HepG2 (cell line): ENCODE data around the gene MATN1.

Source experiments
- GABPB1 ChIP-seq: IDR thresholded peaks from 2 replicates; pipeline ENCODE4 v1.6.1; 2016; ENCODE audit warnings: mild to moderate bottlenecking, missing genetic modification reagents, moderate library complexity, missing compliant biosample characterization
- HNF4G ChIP-seq, 2 experiments: sonication (generic) in 1 of 2; formaldehyde crosslinking in 1 of 2; IDR thresholded peaks; 2 replicates each; pipeline versions ENCODE4 v1.4.0 to v1.6.1; 2011 to 2020; ENCODE audit warnings: borderline replicate concordance in 2 of 2, low read depth in 2 of 2, mild to moderate bottlenecking in 2 of 2, low read length in 1 of 2, missing genetic modification reagents in 1 of 2, moderate library complexity in 1 of 2
- KDM2A ChIP-seq: sonication (generic); formaldehyde crosslinking; IDR thresholded peaks from 2 replicates; pipeline ENCODE4 v1.4.0; 2020; ENCODE audit warnings: low read depth, missing genetic modification reagents, borderline replicate concordance
- NR2F1 ChIP-seq, 2 experiments: fragments of 450-650 bp in 1 of 2; formaldehyde crosslinking in 1 of 2; IDR thresholded peaks; 2 replicates each; pipeline versions ENCODE4 v1.5.0 to v1.6.1; 2016 to 2020; ENCODE audit warnings: mild to moderate bottlenecking in 1 of 2, missing compliant biosample characterization in 1 of 2, missing genetic modification reagents in 1 of 2, moderate library complexity in 1 of 2
- POLR2AphosphoS5 ChIP-seq: IDR thresholded peaks from 2 replicates; pipeline ENCODE4 v1.6.1; 2012; ENCODE audit warnings: low read depth, low read length
- XRCC5 ChIP-seq: fragments of 200-400 bp; formaldehyde crosslinking; optimal IDR thresholded peaks from 2 replicates; pipeline ENCODE3; 2017; ENCODE audit warnings: mild to moderate bottlenecking, low read length
- ZFX ChIP-seq: sonication (generic); formaldehyde crosslinking; IDR thresholded peaks from 2 replicates; pipeline ENCODE4 v1.4.0; 2020; ENCODE audit warnings: mild to moderate bottlenecking, low read depth, missing genetic modification reagents, moderate library complexity
- ZNF383 ChIP-seq: sonication (generic); formaldehyde crosslinking; IDR thresholded peaks from 2 replicates; pipeline ENCODE4 v1.4.0; 2020; ENCODE audit warnings: missing genetic modification reagents, mild to moderate bottlenecking, borderline replicate concordance
- ZNF431 ChIP-seq: sonication (generic); formaldehyde crosslinking; IDR thresholded peaks from 2 replicates; pipeline ENCODE4 v1.9.0; 2022; ENCODE audit warnings: missing genetic modification reagents, low read depth, mild to moderate bottlenecking, borderline replicate concordance
- TF ChIP-seq, protein P1 (sequence below): sonication (generic); formaldehyde crosslinking; IDR thresholded peaks from 2 replicates; pipeline ENCODE4 v1.5.0; 2020; ENCODE audit warnings: mild to moderate bottlenecking, missing genetic modification reagents, moderate library complexity
- TF ChIP-seq, protein P2 (sequence below): sonication (generic); formaldehyde crosslinking; IDR thresholded peaks from 2 replicates; pipeline ENCODE4 v1.8.1; 2023; ENCODE audit warnings: missing genetic modification reagents, inconsistent platforms, borderline replicate concordance

DNA sequence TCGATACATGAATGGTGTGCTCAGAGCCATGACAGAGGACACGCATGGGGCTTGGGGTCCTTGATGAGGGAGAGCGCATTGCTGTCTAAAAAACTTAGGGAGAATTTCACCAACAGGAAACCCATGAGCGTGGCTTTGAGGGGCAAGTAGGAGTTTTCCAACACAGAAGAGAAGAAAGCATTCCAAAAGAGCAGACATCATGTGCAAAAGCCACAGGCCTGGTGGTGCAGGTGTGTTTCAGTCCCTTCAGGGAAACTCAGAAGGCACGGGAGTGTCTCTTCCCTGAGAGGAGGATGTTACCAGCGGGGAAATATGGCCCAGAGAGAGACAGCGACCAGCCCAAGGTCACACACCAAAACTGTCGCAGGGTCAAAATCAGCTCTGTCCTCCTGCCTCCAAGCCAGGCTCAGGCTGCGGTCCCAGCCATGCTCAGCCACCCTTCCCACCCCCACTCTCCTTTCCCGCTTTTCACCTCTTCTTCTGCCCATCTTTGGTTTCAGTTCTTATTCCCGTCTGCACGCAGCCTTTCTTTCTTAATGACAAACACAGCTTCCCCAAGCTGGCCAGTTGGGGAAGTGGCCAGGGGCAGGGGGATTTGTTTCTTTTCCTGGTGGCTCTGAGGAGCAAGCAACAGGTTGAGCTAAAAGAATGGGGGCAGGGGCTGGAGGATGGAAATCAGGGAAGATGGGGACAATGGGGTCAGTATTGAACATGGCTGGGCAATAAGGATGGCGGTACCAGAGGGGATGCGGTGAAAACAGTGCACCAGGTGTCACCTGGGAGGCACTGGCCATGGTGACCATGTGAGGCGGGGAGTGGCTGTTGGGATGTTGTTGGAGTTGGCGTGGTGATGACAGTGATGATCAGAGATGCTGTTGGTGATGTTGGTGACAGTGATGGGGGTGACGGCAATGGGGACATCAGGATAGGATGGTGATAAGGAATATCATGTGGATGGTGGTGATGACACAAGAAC is 23.9 kb upstream of the MATN1 start:
- TF ChIP-seq XRCC5 (no peak), ZNF431 (CRISPR knock-in tag) (no peak), ZFX (no peak), ZNF383 (CRISPR knock-in tag) (no peak), NR2F1 (CRISPR knock-in tag; IDR thresholded peaks at IDR 0.05) (no peak), GABPB1 (no peak), KDM2A (no peak), HNF4G (IDR thresholded peaks at IDR 0.05; ENCODE audit: borderline replicate concordance, low read depth, low read length) (no peak), HNF4G (CRISPR knock-in tag; IDR thresholded peaks at IDR 0.05; ENCODE audit: borderline replicate concordance, low read depth) (no peak), POLR2AphosphoS5 (no peak)
- TF ChIP-seq, protein P1, sequence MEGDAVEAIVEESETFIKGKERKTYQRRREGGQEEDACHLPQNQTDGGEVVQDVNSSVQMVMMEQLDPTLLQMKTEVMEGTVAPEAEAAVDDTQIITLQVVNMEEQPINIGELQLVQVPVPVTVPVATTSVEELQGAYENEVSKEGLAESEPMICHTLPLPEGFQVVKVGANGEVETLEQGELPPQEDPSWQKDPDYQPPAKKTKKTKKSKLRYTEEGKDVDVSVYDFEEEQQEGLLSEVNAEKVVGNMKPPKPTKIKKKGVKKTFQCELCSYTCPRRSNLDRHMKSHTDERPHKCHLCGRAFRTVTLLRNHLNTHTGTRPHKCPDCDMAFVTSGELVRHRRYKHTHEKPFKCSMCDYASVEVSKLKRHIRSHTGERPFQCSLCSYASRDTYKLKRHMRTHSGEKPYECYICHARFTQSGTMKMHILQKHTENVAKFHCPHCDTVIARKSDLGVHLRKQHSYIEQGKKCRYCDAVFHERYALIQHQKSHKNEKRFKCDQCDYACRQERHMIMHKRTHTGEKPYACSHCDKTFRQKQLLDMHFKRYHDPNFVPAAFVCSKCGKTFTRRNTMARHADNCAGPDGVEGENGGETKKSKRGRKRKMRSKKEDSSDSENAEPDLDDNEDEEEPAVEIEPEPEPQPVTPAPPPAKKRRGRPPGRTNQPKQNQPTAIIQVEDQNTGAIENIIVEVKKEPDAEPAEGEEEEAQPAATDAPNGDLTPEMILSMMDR (CRISPR knock-in tag) = no peak
- TF ChIP-seq, protein P2, sequence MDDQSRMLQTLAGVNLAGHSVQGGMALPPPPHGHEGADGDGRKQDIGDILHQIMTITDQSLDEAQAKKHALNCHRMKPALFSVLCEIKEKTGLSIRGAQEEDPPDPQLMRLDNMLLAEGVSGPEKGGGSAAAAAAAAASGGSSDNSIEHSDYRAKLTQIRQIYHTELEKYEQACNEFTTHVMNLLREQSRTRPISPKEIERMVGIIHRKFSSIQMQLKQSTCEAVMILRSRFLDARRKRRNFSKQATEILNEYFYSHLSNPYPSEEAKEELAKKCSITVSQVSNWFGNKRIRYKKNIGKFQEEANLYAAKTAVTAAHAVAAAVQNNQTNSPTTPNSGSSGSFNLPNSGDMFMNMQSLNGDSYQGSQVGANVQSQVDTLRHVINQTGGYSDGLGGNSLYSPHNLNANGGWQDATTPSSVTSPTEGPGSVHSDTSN (CRISPR knock-in tag) = no peak
